Sigmoid colon (tissue), 4 donors: ENCODE measurements around the gene PAK5.

Experiments used
- CTCF ChIP-seq, 4 experiments: fragments of 450-650 bp in 3 of 4; fragments of 200-600 bp in 1 of 4; IDR thresholded peaks; one replicate each; pipeline ENCODE4 v1.5.1; 2016 to 2019; ENCODE audit warnings: antibody characterized with exemption in 4 of 4, mild to moderate bottlenecking in 3 of 4, moderate library complexity in 2 of 4
- EP300 ChIP-seq, 4 donors: sonication (generic); formaldehyde crosslinking; IDR thresholded peaks; one replicate each; pipeline ENCODE4 v1.6.1; 2017; ENCODE audit warnings: antibody characterized with exemption in 4 of 4
- POLR2A ChIP-seq, 2 donors: fragments of 450-650 bp; IDR thresholded peaks; one replicate each; pipeline ENCODE4 v1.6.1; 2016; ENCODE audit warnings: antibody characterized with exemption in 2 of 2, mild to moderate bottlenecking in 2 of 2, moderate library complexity in 2 of 2
- POLR2AphosphoS5 ChIP-seq, 4 donors: sonication (generic); formaldehyde crosslinking; IDR thresholded peaks; one replicate each; pipeline ENCODE4 v1.6.1; 2017; ENCODE audit warnings: antibody characterized with exemption in 4 of 4

DNA sequence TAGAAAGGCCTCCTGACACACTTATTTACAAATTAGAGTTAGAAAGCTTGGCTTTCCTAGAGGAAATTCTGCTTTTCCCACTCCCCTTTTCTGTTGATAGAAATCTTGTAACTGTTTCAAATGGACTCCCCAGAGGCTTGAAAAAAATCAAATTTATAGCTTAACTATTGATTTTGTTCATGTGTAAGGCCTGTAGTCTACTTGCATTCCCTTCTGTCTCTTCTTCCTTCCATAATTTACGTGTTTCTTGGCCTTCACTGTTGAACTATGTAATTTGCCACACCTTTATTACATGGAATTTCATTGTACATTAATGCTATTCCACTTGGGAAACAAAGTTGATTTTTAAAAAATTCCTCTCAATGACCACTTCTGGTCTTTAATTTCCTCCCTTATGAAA, 243.1 kb downstream of the PAK5 start:
- TF ChIP-seq CTCF (IDR thresholded peaks at IDR 0.05), result no peak
- no peak for TF ChIP-seq POLR2A (IDR thresholded peaks at IDR 0.05)
- no peak for TF ChIP-seq EP300 (IDR thresholded peaks at IDR 0.05)
- no peak for TF ChIP-seq POLR2AphosphoS5 (IDR thresholded peaks at IDR 0.05)
